IPS DF 4.7 (cell line): ENCODE data around the gene DSCAM.
"Not testable (repeated sequence)": the region's sequence is repeated elsewhere in the genome, so short reads cannot be mapped to it uniquely, and the experiment has no call there.

Source experiments
- DNase-seq: peaks from one replicate; pipeline ENCODE4 v3.0.0-alpha.2; 2013; ENCODE audit warnings: low spot score; ENCODE audit errors: extremely low read depth

Gene DSCAM

GRCh38 chr21:40056031-40056430 is 790.9 kb downstream of the DSCAM start:
- DNase-seq: no peak

DNA sequence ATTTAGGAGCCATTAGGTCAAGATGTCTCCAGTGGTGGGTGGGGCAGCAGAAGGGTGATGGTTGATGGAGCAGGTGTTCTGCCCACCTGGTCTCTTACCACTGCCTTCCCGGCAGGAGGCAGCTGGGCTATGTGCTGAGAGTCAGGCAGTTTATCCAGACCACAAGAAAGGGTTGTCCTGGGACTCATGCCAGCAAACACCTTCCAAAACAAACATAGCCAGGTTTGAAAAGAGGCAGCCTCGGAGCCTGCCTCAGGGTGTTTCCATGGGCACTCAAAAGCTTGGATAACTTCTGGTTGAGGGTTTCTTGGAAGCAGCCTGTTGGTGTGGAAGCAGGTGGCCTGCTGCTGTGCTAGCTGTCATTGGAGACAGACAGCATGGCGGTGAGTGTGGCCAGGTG is 792.6 kb downstream of the DSCAM start:
- DNase-seq: no peak

DNA sequence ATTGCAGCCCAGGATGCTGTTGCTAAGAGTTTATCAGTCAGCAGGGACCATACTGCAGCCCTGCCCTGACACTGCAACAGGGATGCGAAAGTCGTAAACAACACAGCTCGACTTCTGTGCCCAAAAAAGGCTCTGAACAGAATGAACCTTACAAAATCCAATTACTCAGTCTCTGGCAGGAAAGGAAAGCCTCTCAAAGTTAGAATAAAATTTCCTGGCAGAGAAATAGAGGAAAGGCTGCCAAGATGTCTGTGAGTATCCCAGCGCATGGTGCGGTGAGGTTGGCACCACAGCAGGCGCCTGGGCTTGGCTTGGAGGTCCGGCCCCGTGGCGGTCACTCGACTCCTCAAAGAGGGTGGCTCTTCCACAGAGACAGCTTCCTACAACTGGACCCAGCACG is 794.0 kb downstream of the DSCAM start:
- no peak for DNase-seq

DNA sequence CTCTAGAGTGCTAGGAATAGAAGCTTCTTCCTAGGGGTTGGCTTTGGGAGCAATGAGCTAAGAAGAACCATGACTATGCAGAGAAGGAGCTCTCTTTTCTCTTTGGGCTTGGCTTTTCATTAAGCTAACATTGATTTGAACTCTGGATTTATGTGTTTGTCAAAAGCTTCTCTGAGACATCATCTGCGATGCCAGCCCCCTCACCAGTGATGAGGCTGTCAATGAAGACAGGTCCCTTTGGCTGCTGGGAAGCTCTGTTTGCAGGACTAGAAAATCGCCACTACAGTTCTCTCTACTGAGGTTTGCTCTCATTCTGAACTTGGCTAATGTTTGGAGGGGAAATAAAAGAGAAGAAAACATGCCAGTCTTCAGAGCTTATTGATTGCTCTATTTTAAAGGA is 794.7 kb downstream of the DSCAM start:
- DNase-seq: no peak

DNA sequence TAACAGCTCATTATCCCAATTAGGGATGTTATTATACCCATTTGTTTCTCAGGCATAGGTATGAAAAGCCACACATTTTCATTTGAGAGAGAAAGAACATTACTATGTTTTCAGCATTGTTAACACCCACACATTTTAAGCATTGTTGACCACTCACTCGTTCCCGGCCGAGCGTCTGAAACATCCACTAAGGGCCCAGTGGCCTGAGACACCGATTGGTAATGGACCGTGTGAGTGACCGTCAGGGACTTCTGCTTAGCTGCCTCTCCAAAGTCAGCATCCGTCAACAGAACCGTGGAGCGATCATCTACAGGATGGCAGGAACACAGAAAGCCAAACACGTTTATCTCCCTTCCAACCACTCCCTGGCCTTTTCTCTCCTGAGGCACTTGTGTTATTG is 795.2 kb downstream of the DSCAM start:
- no peak for DNase-seq

- DNase-seq: no peak
These were observed 797.0 kb downstream of the DSCAM start for GRCh38 chr21:40049931-40050290.

GRCh38 chr21:40049031-40049930 is 797.7 kb downstream of the DSCAM start:
- DNase-seq: no peak

DNA sequence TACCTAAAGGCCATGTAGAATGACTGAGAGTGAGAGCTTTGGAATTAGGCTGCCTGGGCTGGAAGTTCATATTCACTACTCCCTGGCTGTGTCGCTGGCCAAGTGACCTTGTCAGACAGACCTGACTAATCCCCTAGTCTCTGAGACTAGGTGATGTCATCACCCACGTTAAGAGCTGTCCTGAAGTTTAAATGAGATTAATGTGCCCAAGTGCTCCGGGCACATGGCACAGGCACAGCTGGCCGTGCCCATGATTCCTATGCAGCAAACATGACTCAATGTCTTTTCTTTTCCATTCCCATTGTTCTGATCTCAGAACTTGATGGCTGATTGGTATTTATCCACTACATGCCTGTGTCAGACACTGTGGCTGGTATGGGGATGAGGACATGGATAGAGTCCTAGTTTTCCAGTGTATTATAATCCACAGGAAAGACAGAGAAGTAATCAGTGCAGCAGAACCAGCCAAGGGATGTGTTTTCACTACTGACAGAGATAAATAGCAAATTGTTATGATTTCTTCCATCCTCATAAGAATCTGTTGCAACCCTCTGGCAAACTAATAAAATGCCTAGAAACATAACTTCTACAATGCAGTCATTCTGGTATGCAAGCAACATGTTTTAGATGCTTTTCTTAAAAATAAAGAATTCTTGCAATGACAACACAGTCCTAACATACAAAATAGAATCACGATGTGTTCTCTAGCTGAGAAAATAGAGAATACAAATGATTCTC is 798.8 kb downstream of the DSCAM start:
- DNase-seq: no peak

- DNase-seq: no peak
These were observed 799.7 kb downstream of the DSCAM start for GRCh38 chr21:40047211-40047610.

GRCh38 chr21:40043866-40044265 is 803.1 kb downstream of the DSCAM start:
- DNase-seq: no peak

GRCh38 chr21:40043423-40043822 is 803.5 kb downstream of the DSCAM start:
- no peak for DNase-seq

- no peak for DNase-seq
These were observed 805.5 kb downstream of the DSCAM start for GRCh38 chr21:40041446-40041845.

GRCh38 chr21:40033156-40033782 is 813.7 kb downstream of the DSCAM start:
- DNase-seq: not testable (repeated sequence)

GRCh38 chr21:40029888-40030287 is 817.1 kb downstream of the DSCAM start:
- DNase-seq: no peak

DNA sequence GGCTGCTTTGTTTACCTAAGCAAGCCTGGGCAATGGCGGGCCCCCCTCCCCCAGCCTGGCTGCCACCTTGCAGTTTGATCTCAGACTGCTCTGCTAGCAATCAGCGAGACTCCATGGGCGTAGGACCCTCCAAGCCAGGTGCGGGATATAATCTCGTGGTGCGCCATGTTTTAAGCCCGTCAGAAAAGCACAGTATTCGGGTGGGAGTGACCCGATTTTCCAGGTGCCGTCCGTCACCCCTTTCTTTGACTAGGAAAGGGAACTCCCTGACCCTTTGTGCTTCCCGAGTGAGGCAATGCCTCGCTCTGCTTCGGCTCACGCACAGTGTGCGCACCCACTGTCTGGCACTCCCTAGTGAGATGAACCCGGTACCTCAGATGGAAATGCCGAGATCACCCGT is 818.6 kb downstream of the DSCAM start:
- not testable (repeated sequence) for DNase-seq

- DNase-seq: no peak
These were observed 825.2 kb downstream of the DSCAM start for GRCh38 chr21:40021558-40022351.

GRCh38 chr21:40020651-40021050 is 826.3 kb downstream of the DSCAM start:
- no peak for DNase-seq

- DNase-seq: no peak
These were observed 828.0 kb downstream of the DSCAM start for GRCh38 chr21:40018871-40019475.

DNA sequence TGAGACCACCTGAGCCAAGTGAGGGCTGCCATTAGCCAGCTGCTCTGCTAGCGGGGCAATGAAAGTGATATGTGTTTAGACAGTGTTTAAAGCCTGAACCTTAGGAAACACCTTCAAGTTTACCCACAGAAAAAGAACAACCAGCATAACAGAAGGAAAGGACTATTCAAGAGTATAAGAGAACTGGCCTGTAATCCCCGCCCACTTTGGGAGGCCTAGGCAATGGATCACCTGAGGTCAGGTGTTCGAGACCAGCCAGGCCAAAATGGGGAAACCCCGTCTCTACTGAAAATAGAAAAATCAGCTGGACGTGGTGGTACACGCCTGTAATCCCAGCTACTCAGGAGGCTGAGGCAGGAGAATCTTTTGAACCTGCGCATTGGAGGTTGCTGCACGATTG is 830.3 kb downstream of the DSCAM start:
- no peak for DNase-seq

- DNase-seq: no peak
These were observed 830.7 kb downstream of the DSCAM start for GRCh38 chr21:40016234-40016633.

- DNase-seq: no peak
These were observed 831.1 kb downstream of the DSCAM start for GRCh38 chr21:40015818-40016217.
